ENCODE measurements around the gene GALNT13. TPM values are rescaled to one million over a fixed set of nuclear protein-coding genes. Genes with fewer than 3 reads are reported as not detected.

GALNT13 gene
- polyA plus RNA-seq, 2 of the 4 experiments (the other 2 are of a cell fraction): 12.1 to 15.6 TPM

- POLR2A ChIA-PET: no interaction called here
- no peak for TF ChIP-seq BCL3 (IDR thresholded peaks at IDR 0.05)
- TF ChIP-seq HOXA7 (CRISPR knock-in tag; IDR thresholded peaks at IDR 0.05): no peak
- TF ChIP-seq HMGXB4 (CRISPR knock-in tag; IDR thresholded peaks at IDR 0.05; ENCODE audit: borderline replicate concordance): no peak
- TF ChIP-seq RFX5 (IDR thresholded peaks at IDR 0.05): no peak
- TF ChIP-seq CTCF (IDR thresholded peaks at IDR 0.05): no peak
- TF ChIP-seq REST (IDR thresholded peaks at IDR 0.05): no peak
- TF ChIP-seq PBX3 (IDR thresholded peaks at IDR 0.05): no peak
- no peak for TF ChIP-seq NR3C1 (IDR thresholded peaks at IDR 0.05)
- TF ChIP-seq ZC3H11A (IDR thresholded peaks at IDR 0.05): no peak
- no peak for TF ChIP-seq CEBPB (IDR thresholded peaks at IDR 0.05)
- no peak for TF ChIP-seq HOXB5 (CRISPR knock-in tag; IDR thresholded peaks at IDR 0.05)
- TF ChIP-seq ZNF302 (CRISPR knock-in tag; IDR thresholded peaks at IDR 0.05): no peak
- no peak for TF ChIP-seq TFCP2L1 (CRISPR knock-in tag; IDR thresholded peaks at IDR 0.05)
- TF ChIP-seq RAD21 (conservative IDR thresholded peaks at IDR 0.05 in 1 of 2, IDR thresholded peaks at IDR 0.05 in 1 of 2): no peak
- TF ChIP-seq EP300 (IDR thresholded peaks at IDR 0.05): no peak
Measured at GRCh38 chr2:153946036-153946435, 74.3 kb downstream of the GALNT13 start.

GRCh38 chr2:153953761-153954160, 82.0 kb downstream of the GALNT13 start:
- no peak for FAIRE-seq
- no peak for ATAC-seq
- CTCF ChIA-PET: no interaction called here
- TF ChIP-seq CEBPB (IDR thresholded peaks at IDR 0.05) (no peak), MAZ (IDR thresholded peaks at IDR 0.05; ENCODE audit: borderline replicate concordance, low read depth, low read length) (no peak), SREBF2 (IDR thresholded peaks at IDR 0.05) (no peak), ZSCAN20 (CRISPR knock-in tag; IDR thresholded peaks at IDR 0.05) (no peak), RNF2 (IDR thresholded peaks at IDR 0.05; ENCODE audit: borderline replicate concordance, low read depth) (no peak), MAFK (IDR thresholded peaks at IDR 0.05; ENCODE audit: partially characterized antibody) (no peak), EHMT2 (IDR thresholded peaks at IDR 0.05; ENCODE audit: low read depth) (no peak), RCOR1 (IDR thresholded peaks at IDR 0.05; ENCODE audit: low read depth, low read length) (no peak), POLR2AphosphoS2 (conservative IDR thresholded peaks at IDR 0.05; ENCODE audit: low read length) (no peak), ESRRA (IDR thresholded peaks at IDR 0.05; ENCODE audit: borderline replicate concordance, low read length) (no peak), EHF (CRISPR knock-in tag; IDR thresholded peaks at IDR 0.05) (no peak), HOXB5 (CRISPR knock-in tag; IDR thresholded peaks at IDR 0.05) (no peak)
- Histone ChIP-seq H3K27ac (no peak overlapping the region), H3K4me1 (peaks cover 5% of the 10 kb centered on the region; the same call in 1 of the 3 replicates), H3K9me3 (no peaks in the 10 kb centered on the region), H3K4me2 (no peak overlapping the region), H3K4me3 (no peak overlapping the region)
- no peak for DNase-seq (ENCODE audit: low read depth in 1 of 2, low spot score in 1 of 2)
- POLR2A ChIA-PET: no interaction called here

More at GRCh38 chr2:153946036-153946435, 74.3 kb downstream of the GALNT13 start:
- Histone ChIP-seq H3K9me3 (no peaks in the 10 kb centered on the region), H3K27ac (no peak overlapping the region), H3K4me1 (0 out of 3 replicates have a peak, but pooled peaks cover under 1% of the 10 kb centered on the region), H3K4me2 (no peak overlapping the region), H3K4me3 (no peak overlapping the region)
- FAIRE-seq (no peak), DNase-seq (ENCODE audit: low read depth in 1 of 2, low spot score in 1 of 2) (no peak), ATAC-seq (no peak)
- CTCF ChIA-PET: no interaction called here
